ENCODE measurements around the gene TICAM2. TPM values are rescaled to one million over a fixed set of nuclear protein-coding genes. Genes with fewer than 3 reads are reported as not detected.
A peak's percentile ranks its signal among the peaks of the same experiment; 100 is the strongest.

TICAM2 gene
- total RNA-seq, 4 donors from 2014 or later: 0.59 to 1.3 (median 0.78) TPM

DNA sequence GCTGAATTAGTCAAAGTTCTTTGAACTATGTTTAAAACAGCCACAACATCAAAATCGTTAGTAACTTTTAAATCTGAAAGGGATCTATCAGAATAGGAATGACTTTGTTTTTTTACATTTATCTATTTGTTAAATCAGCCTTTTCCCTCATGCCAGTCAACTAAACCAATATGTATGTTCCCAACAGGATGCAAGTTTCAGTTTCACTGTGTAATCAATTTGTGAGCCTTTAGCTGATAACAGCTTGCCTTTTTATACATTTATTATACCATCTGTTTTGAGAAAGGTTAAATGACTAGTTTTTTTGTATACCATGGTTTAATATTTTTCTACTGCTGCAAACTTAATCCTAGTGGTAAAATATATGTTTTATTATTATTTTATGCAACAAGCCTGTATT lies 14.6 kb upstream of the TICAM2 start:
- Histone ChIP-seq H3K4me3 (no peak overlapping the region), H3K36me3 (peaks cover 0 to 42% of the 10 kb centered on the region in 2 donors), H3K4me1 (peaks cover 4 to 8% of the 10 kb centered on the region in 2 donors), H3K27me3 (no peaks in the 10 kb centered on the region), H3K27ac (peak overlapping the region in 1 of 4 donors; percentile 6), H3K9me3 (no peaks in the 10 kb centered on the region)
- intact Hi-C loops (cut with DNase I; ENCODE audit: low total_unique reads) (no loop called here), in situ Hi-C loops (cut with MboI; ENCODE audit: low sequenced_read_pairs in 4 of 4) (no loop called here)
- DNase-seq: no peak
- TF ChIP-seq, protein P1, sequence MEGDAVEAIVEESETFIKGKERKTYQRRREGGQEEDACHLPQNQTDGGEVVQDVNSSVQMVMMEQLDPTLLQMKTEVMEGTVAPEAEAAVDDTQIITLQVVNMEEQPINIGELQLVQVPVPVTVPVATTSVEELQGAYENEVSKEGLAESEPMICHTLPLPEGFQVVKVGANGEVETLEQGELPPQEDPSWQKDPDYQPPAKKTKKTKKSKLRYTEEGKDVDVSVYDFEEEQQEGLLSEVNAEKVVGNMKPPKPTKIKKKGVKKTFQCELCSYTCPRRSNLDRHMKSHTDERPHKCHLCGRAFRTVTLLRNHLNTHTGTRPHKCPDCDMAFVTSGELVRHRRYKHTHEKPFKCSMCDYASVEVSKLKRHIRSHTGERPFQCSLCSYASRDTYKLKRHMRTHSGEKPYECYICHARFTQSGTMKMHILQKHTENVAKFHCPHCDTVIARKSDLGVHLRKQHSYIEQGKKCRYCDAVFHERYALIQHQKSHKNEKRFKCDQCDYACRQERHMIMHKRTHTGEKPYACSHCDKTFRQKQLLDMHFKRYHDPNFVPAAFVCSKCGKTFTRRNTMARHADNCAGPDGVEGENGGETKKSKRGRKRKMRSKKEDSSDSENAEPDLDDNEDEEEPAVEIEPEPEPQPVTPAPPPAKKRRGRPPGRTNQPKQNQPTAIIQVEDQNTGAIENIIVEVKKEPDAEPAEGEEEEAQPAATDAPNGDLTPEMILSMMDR (IDR thresholded peaks at IDR 0.05 in 4 of 5, conservative IDR thresholded peaks at IDR 0.05 in 1 of 5): no peak
- TF ChIP-seq POLR2A (IDR thresholded peaks at IDR 0.05): no peak
- ATAC-seq: no peak

DNA sequence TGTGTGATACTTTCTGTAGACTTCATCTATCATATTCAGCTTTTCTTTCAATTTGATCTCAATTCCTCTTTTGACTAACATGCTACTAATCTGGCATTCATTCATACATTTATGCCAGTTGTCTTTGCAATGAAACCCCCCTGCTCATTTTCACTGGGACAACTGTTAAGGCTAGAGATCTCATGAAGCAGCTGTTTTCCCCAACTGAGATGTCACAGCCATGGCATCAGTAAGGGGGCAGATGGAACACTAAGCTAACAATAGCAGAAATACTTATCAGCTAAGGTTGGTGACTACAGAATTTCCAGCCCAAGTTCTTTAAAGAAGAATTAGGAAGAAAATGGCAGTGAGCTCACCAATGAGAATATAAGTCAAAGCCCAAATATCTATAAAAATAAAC lies 14.2 kb upstream of the TICAM2 start:
- in situ Hi-C loops (cut with MboI; ENCODE audit: low sequenced_read_pairs in 4 of 4): no loop called here
- intact Hi-C loops (cut with DNase I; ENCODE audit: low total_unique reads): no loop called here

DNA sequence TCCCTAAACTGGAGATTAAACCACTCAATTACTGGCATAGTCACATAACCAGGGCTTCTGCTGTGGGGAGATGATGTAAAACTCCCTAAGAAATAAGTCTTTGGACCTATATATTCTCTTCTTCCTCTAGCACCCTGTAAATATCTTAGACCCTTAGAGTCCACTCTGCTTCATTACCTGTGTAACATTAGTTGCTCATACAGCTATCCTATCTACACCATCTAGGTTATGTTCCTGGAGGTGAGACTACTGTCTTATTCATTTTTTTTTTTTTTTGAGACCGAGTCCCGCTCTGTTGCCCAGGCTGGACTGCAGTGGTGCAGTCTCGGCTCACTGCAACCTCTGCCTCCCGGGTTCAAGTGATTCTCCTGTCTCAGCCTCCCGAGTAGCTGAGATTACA lies 9.6 kb upstream of the TICAM2 start:
- in situ Hi-C loops (cut with MboI; ENCODE audit: low sequenced_read_pairs in 4 of 4): no loop called here
- ATAC-seq: no peak
- H3K27ac ChIP-seq: no peak overlapping the region
- H3K4me3 ChIP-seq: no peak overlapping the region
- H3K36me3 ChIP-seq: peaks cover 0 to 15% of the 10 kb centered on the region in 2 donors
- peaks cover 0 to 5% of the 10 kb centered on the region in 2 donors for H3K4me1 ChIP-seq
- no peak for DNase-seq
- no peak for TF ChIP-seq POLR2A (IDR thresholded peaks at IDR 0.05)
- TF ChIP-seq, protein P1 (IDR thresholded peaks at IDR 0.05 in 4 of 5, conservative IDR thresholded peaks at IDR 0.05 in 1 of 5): no peak
- intact Hi-C loops (cut with DNase I; ENCODE audit: low total_unique reads): no loop called here
- no peaks in the 10 kb centered on the region for H3K9me3 ChIP-seq
- no peaks in the 10 kb centered on the region for H3K27me3 ChIP-seq

More for the DNA sequence above, 14.2 kb upstream of the TICAM2 start:
- Histone ChIP-seq H3K27ac (peak overlapping the region in 1 of 4 donors; percentile 6), H3K4me1 (peaks cover 0 to 4% of the 10 kb centered on the region in 2 donors), H3K36me3 (peaks cover 0 to 42% of the 10 kb centered on the region in 2 donors), H3K4me3 (no peak overlapping the region), H3K9me3 (no peaks in the 10 kb centered on the region), H3K27me3 (no peaks in the 10 kb centered on the region)
- no peak for DNase-seq
- no peak for TF ChIP-seq POLR2A (IDR thresholded peaks at IDR 0.05)
- TF ChIP-seq, protein P1 (IDR thresholded peaks at IDR 0.05 in 4 of 5, conservative IDR thresholded peaks at IDR 0.05 in 1 of 5): no peak
- ATAC-seq: no peak

DNA sequence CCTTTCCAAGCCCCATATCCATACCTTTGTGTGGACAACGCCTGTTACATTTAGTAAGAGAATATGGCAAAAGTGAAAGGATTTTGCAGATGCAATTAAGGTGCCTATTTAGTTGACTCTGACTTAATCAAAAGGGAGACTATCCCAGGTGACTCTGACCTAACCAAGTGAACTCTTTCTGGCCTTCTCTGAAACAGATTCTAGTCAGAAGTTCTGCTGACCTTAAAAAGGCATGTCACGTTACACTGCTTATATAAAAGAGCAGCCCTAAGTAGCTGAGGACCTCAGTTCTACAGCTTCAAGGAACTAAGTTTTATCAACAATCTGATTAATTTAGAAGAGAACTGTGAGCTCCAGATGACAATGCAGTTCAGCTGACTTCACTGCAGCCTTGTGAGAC lies 5.7 kb upstream of the TICAM2 start:
- DNase-seq (no peak), ATAC-seq (no peak)
- in situ Hi-C loops (cut with MboI; ENCODE audit: low sequenced_read_pairs in 4 of 4) (no loop called here), intact Hi-C loops (cut with DNase I; ENCODE audit: low total_unique reads) (no loop called here)
- no peaks in the 10 kb centered on the region for H3K36me3 ChIP-seq
- no peaks in the 10 kb centered on the region for H3K9me3 ChIP-seq
- H3K27ac ChIP-seq: peak overlapping the region in 2 of 4 donors; percentile 36 to 59
- peaks cover 0 to 5% of the 10 kb centered on the region in 2 donors for H3K4me1 ChIP-seq
- H3K27me3 ChIP-seq: no peaks in the 10 kb centered on the region
- TF ChIP-seq, protein P1 (IDR thresholded peaks at IDR 0.05 in 4 of 5, conservative IDR thresholded peaks at IDR 0.05 in 1 of 5): no peak
- TF ChIP-seq POLR2A (IDR thresholded peaks at IDR 0.05): no peak
- H3K4me3 ChIP-seq: no peak overlapping the region

DNA sequence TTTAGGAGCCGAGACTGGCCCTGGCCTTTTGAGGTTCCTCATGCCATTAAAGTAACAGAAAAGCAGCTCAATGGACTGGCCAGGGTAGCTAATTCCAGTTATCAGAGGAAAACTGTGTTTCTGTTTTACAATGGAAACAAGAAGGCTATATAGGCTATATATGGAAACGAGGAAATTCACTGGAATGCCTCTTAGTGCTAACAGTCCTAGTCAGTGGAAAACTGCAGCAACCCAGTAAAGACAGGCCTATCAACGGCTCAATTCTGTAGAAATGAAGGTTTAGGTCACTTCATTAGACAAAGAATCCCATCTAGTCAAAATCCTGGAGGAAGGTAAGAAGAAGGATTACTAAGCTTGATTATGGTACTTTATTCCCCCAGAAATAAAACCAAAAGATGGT lies 3.2 kb upstream of the TICAM2 start:
- intact Hi-C loops (cut with DNase I; ENCODE audit: low total_unique reads) (no loop called here), in situ Hi-C loops (cut with MboI; ENCODE audit: low sequenced_read_pairs in 4 of 4) (no loop called here)
- Histone ChIP-seq H3K4me1 (peaks cover 11 to 13% of the 10 kb centered on the region in 2 donors), H3K27ac (no peak overlapping the region), H3K36me3 (no peaks in the 10 kb centered on the region), H3K27me3 (no peaks in the 10 kb centered on the region), H3K9me3 (no peaks in the 10 kb centered on the region), H3K4me3 (no peak overlapping the region)
- ATAC-seq (no peak), DNase-seq (no peak)
- TF ChIP-seq, protein P1 (IDR thresholded peaks at IDR 0.05 in 4 of 5, conservative IDR thresholded peaks at IDR 0.05 in 1 of 5): no peak
- no peak for TF ChIP-seq POLR2A (IDR thresholded peaks at IDR 0.05)

All from gastrocnemius medialis (tissue), 4 donors.